ENCODE results near the gene GPRC5D. TPM values are rescaled to one million over a fixed set of nuclear protein-coding genes. Genes with fewer than 3 reads are reported as not detected.

Gene GPRC5D
- total RNA-seq, 1 experiment from 2014 or later = 0.33 TPM

- no peak for DNase-seq (ENCODE audit: low spot score)
- ATAC-seq = no peak
- ChIA-PET POLR2A (no interaction called here), CTCF (no interaction called here)
- H3K4me1 Mint-ChIP-seq = no peaks in the 10 kb centered on the region
- no peak for TF ChIP-seq CREM (CRISPR knock-in tag; IDR thresholded peaks at IDR 0.05)
- no peak overlapping the region for H3K4me3 Mint-ChIP-seq
- no peak overlapping the region for H3K27ac Mint-ChIP-seq
- H3K36me3 Mint-ChIP-seq = peaks cover 56% of the 10 kb centered on the region
- H3K27me3 Mint-ChIP-seq (ENCODE audit: low read depth) = peaks cover 3% of the 10 kb centered on the region; the same call in 1 of the 2 replicates
- H3K9me3 Mint-ChIP-seq = peaks cover 20% of the 10 kb centered on the region
These were observed 21.0 kb upstream of the GPRC5D start for GRCh38 chr12:12973019-12973418.

DNA sequence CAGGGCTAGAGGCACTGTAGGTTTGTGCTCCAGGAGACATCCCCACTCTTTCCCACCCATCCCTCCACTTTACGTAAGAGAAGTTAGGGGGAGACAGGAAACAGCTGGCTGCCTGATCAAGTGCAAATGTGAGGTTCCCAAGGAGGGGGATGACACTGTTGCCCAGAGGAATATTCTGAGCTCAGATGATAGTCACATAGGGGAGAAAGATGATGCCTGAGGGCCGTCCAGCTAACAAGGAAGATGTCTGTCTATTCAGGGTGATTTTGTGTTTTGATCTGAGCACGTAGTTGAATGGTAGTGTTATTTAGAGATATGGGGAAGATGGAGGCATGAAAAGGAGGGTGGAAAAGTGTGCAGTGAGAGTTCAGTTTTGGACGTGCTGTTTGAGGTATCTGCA lies 13.9 kb upstream of the GPRC5D start:
- CTCF ChIA-PET = no interaction called here
- H3K27me3 Mint-ChIP-seq (ENCODE audit: low read depth) = no peaks in the 10 kb centered on the region; the same call in 1 of the 2 replicates
- ATAC-seq = no peak

GRCh38 chr12:12964255-12964654 lies 12.3 kb upstream of the GPRC5D start:
- H3K4me3 Mint-ChIP-seq = no peak overlapping the region
- ATAC-seq (no peak), DNase-seq (ENCODE audit: low spot score) (no peak)
- TF ChIP-seq KAT7 (CRISPR knock-in tag; IDR thresholded peaks at IDR 0.05; ENCODE audit: borderline replicate concordance) (no peak), ATF1 (CRISPR knock-in tag; IDR thresholded peaks at IDR 0.05) (no peak), STAT6 (CRISPR knock-in tag; conservative IDR thresholded peaks at IDR 0.05; ENCODE audit: low read depth) (no peak), MXD4 (CRISPR knock-in tag; IDR thresholded peaks at IDR 0.05; ENCODE audit: borderline replicate concordance) (no peak), ZNF121 (CRISPR knock-in tag; IDR thresholded peaks at IDR 0.05) (no peak), HMGXB4 (CRISPR knock-in tag; IDR thresholded peaks at IDR 0.05) (no peak), ZNF138 (CRISPR knock-in tag; conservative IDR thresholded peaks at IDR 0.05) (no peak), GABPB1 (CRISPR knock-in tag; IDR thresholded peaks at IDR 0.05) (no peak), SMAD4 (CRISPR knock-in tag; IDR thresholded peaks at IDR 0.05) (no peak), ZNF396 (CRISPR knock-in tag; IDR thresholded peaks at IDR 0.05; ENCODE audit: borderline replicate concordance) (no peak), ZSCAN18 (CRISPR knock-in tag; IDR thresholded peaks at IDR 0.05) (no peak)
- peaks cover 2% of the 10 kb centered on the region; the same call in 1 of the 2 replicates for H3K4me1 Mint-ChIP-seq
- ChIA-PET CTCF (interaction anchor here (1.0 to 1.1 kb wide), 2 partner anchors 12 to 47 kb away, joined by 3 to 4 read pairs; no protein-coding TSS in a partner anchor), POLR2A (interaction anchor here (0.9 kb wide), 1 partner anchor 12 kb away, joined by 3 read pairs; no protein-coding TSS in a partner anchor)
- no peaks in the 10 kb centered on the region; the same call in 1 of the 2 replicates for H3K27me3 Mint-ChIP-seq (ENCODE audit: low read depth)
- H3K9me3 Mint-ChIP-seq = peaks cover 7% of the 10 kb centered on the region
- H3K27ac Mint-ChIP-seq = no peak overlapping the region
- H3K36me3 Mint-ChIP-seq = 0 out of 2 replicates have a peak, but pooled peaks cover 3% of the 10 kb centered on the region

More for the DNA sequence above, 13.9 kb upstream of the GPRC5D start:
- TF ChIP-seq, protein P1, sequence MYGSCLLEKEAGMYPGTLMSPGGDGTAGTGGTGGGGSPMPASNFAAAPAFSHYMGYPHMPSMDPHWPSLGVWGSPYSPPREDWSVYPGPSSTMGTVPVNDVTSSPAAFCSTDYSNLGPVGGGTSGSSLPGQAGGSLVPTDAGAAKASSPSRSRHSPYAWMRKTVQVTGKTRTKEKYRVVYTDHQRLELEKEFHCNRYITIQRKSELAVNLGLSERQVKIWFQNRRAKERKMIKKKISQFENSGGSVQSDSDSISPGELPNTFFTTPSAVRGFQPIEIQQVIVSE (CRISPR knock-in tag; IDR thresholded peaks at IDR 0.05; ENCODE audit: borderline replicate concordance) = no peak
- no peak for TF ChIP-seq ZSCAN18 (CRISPR knock-in tag; IDR thresholded peaks at IDR 0.05)
- peaks cover 2% of the 10 kb centered on the region; the same call in 1 of the 2 replicates for H3K4me1 Mint-ChIP-seq
- no peak for DNase-seq (ENCODE audit: low spot score)
- H3K27ac Mint-ChIP-seq = no peak overlapping the region
- H3K36me3 Mint-ChIP-seq = 0 out of 2 replicates have a peak, but pooled peaks cover 3% of the 10 kb centered on the region
- H3K4me3 Mint-ChIP-seq = no peak overlapping the region
- POLR2A ChIA-PET = no interaction called here
- peaks cover 7% of the 10 kb centered on the region for H3K9me3 Mint-ChIP-seq

Data from WTC11 (cell line).